Measurements from ENCODE around the gene NPAS3.

Gene NPAS3

DNA sequence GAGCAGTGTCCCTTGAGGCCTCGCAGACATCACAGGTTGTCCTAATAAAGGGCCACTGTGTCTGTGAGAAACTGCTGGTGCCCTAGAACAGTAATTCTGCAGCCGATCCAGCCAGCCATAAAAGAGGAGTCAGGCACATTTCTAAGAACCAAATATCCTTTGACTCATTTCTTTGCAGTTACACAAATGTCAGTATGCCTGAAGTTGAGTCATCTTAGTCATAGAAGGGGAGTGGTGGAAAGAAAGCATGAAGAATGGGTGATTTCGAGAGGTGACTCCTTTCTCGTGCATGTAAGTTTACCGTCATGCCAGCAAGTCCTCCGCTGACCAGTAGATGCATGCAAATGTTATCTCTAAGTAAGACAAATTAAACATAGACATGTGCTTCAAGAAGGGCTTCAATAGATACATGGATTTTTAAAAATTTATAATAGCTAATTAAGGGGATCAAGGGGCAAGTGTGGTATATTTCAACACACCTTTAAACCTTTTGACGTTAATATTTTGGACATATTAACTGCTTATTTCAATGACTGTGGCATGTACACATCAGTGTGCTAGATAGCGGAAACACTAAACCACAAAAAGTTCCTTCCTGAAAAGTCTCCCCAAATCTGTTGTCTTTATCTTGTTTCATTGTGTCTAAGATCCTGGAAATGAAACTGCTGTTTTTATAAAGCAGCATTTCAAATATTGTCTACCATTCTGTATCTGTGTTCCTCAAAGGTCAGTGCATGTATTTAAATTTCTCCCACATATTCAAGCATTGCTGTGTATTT lies 497.4 kb downstream of the NPAS3 start:
- Histone ChIP-seq H3K4me1 (ENCODE audit: control insufficient read depth, insufficient read depth, low read length) (no peaks in the 10 kb centered on the region), H3K4me3 (ENCODE audit: low read depth, low read length) (no peak overlapping the region), H3K9me3 (ENCODE audit: control insufficient read depth, insufficient read depth, low read depth, low read length) (no peaks in the 10 kb centered on the region), H3K27me3 (ENCODE audit: control insufficient read depth, insufficient read depth, low read length) (no peaks in the 10 kb centered on the region), H3K36me3 (ENCODE audit: control insufficient read depth, insufficient read depth, low read length) (no peaks in the 10 kb centered on the region), H3K9ac (ENCODE audit: low read length) (no peak overlapping the region), H3K27ac (ENCODE audit: low read depth, low read length) (no peak overlapping the region)

DNA sequence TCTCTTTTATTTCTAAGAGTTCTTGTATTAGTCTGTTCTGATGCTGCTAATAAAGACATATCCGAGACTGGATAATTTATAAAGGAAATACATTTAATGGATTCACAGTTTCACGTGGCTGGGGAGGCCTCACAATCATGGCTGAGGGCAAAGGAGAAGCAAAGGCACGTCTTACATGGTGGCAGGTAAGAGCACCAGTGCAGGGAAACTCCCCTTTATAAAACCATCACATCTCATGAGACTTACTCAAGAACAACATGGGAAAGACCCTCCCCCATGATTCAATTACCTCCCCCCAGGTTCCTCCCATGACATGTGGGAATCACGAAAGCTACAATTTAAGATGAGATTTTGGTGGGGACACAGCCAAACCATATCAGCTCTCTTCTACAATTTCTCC lies 503.0 kb downstream of the NPAS3 start:
- H3K9me3 ChIP-seq (ENCODE audit: control insufficient read depth, insufficient read depth, low read depth, low read length), result no peaks in the 10 kb centered on the region
- no peaks in the 10 kb centered on the region for H3K36me3 ChIP-seq (ENCODE audit: control insufficient read depth, insufficient read depth, low read length)
- no peak overlapping the region for H3K4me3 ChIP-seq (ENCODE audit: low read depth, low read length)

DNA sequence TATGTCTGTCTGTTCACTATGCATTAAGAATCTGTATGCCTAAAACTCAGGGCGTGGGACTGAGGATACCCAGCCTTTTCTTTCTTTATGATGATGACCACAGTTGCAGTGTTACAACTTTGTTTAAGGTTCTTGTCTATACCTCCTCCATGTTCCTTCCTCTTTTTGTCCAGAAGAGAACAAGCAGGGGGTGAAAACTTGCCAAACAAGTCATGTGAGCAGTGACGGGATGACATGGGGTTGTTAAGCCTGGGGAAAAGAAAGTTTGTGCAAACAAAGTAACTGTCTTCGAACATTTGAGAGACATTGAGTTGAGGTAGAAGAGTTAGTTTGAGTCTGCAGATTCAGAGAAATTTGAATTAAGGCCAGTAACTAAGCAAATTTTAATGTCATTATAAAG lies 505.5 kb downstream of the NPAS3 start:
- Histone ChIP-seq H3K36me3 (ENCODE audit: control insufficient read depth, insufficient read depth, low read length) (no peaks in the 10 kb centered on the region), H3K27ac (ENCODE audit: low read depth, low read length) (no peak overlapping the region), H3K4me1 (ENCODE audit: control insufficient read depth, insufficient read depth, low read length) (no peaks in the 10 kb centered on the region), H3K9ac (ENCODE audit: low read length) (no peak overlapping the region), H3K4me3 (ENCODE audit: low read depth, low read length) (no peak overlapping the region), H3K9me3 (ENCODE audit: control insufficient read depth, insufficient read depth, low read depth, low read length) (no peaks in the 10 kb centered on the region), H3K27me3 (ENCODE audit: control insufficient read depth, insufficient read depth, low read length) (no peaks in the 10 kb centered on the region)

More for the DNA sequence above, 503.0 kb downstream of the NPAS3 start:
- no peak overlapping the region for H3K27ac ChIP-seq (ENCODE audit: low read depth, low read length)
- H3K9ac ChIP-seq (ENCODE audit: low read length), result no peak overlapping the region
- no peaks in the 10 kb centered on the region for H3K27me3 ChIP-seq (ENCODE audit: control insufficient read depth, insufficient read depth, low read length)
- no peaks in the 10 kb centered on the region for H3K4me1 ChIP-seq (ENCODE audit: control insufficient read depth, insufficient read depth, low read length)

DNA sequence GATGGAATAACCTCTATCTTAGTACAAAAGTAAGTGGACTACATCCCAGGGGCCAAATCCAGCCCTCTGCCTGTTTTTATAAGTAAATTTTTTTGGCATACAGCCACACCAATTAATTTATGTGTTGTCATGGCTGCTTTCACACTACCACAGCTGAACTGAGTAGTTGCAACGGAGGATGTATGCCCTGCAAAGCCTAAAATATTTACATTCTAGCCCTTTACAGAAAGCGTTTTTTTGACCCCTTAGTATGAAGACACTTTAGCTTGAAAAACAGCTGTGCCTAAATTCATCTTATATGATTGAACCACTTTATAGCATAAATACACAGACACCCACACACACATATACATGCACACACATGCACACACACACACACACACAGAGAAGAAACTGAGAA lies 510.6 kb downstream of the NPAS3 start:
- Histone ChIP-seq H3K36me3 (ENCODE audit: control insufficient read depth, insufficient read depth, low read length) (no peaks in the 10 kb centered on the region), H3K9me3 (ENCODE audit: control insufficient read depth, insufficient read depth, low read depth, low read length) (no peaks in the 10 kb centered on the region), H3K4me3 (ENCODE audit: low read depth, low read length) (no peak overlapping the region), H3K27me3 (ENCODE audit: control insufficient read depth, insufficient read depth, low read length) (no peaks in the 10 kb centered on the region), H3K9ac (ENCODE audit: low read length) (no peak overlapping the region), H3K27ac (ENCODE audit: low read depth, low read length) (no peak overlapping the region), H3K4me1 (ENCODE audit: control insufficient read depth, insufficient read depth, low read length) (peaks cover 6% of the 10 kb centered on the region; the same call in 1 of the 2 replicates)

DNA sequence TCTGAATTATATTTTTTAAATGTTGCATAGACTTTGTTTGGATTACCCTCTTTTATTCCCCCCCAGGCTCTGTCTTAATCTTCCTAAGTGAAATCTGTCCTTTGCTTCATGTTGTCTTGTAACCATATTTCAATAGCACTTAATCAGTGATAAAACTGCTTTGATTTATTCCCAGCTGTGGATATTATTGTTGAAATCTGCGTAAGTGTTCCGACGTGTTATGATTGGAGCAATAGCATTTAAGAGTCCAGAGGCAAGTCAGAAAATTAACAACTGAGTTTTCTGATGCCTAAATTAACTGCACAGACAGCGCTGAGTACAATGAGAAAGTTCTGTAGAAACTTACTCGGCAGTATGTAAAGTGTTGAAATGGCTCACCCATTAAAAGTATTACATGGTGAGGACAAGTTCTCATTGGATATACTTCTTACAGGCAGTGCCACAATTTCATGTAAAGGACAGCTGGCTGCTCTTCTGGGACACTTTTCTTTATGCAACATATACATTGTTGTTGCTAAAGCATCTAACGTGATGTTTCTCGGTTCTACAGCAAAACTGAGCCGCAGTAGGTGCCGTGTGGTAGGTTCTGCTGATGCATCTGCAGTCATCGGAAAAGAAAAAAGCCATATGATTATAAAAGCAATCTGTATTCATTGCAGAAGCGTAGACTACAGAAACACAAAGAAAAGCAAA lies 511.2 kb downstream of the NPAS3 start:
- no peaks in the 10 kb centered on the region for H3K9me3 ChIP-seq (ENCODE audit: control insufficient read depth, insufficient read depth, low read depth, low read length)
- H3K4me1 ChIP-seq (ENCODE audit: control insufficient read depth, insufficient read depth, low read length), result peaks cover 8% of the 10 kb centered on the region; the same call in 1 of the 2 replicates
- no peaks in the 10 kb centered on the region for H3K27me3 ChIP-seq (ENCODE audit: control insufficient read depth, insufficient read depth, low read length)
- no peak overlapping the region for H3K4me3 ChIP-seq (ENCODE audit: low read depth, low read length)
- no peak overlapping the region for H3K27ac ChIP-seq (ENCODE audit: low read depth, low read length)
- no peaks in the 10 kb centered on the region for H3K36me3 ChIP-seq (ENCODE audit: control insufficient read depth, insufficient read depth, low read length)
- no peak overlapping the region for H3K9ac ChIP-seq (ENCODE audit: low read length)

DNA sequence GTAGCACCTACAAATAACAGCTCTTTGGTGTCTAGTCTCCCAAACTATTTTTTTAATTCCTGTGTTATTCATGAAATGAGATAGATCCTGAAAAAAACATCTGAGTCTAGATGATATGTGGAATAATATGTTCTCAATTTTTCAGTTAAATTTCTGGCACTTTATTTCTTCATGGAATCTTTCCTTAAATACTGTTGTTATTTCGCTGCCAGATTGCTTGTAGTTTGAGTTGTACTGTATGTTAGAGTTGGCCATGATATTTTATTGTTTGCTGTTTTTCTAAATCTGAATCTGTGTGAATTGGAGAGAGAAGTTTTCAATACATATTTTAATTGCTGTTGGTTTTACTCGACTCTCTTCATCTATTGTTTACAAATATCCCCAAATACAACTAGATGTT lies 511.7 kb downstream of the NPAS3 start:
- Histone ChIP-seq H3K36me3 (ENCODE audit: control insufficient read depth, insufficient read depth, low read length) (no peaks in the 10 kb centered on the region), H3K9ac (ENCODE audit: low read length) (no peak overlapping the region), H3K4me3 (ENCODE audit: low read depth, low read length) (no peak overlapping the region), H3K27me3 (ENCODE audit: control insufficient read depth, insufficient read depth, low read length) (no peaks in the 10 kb centered on the region), H3K27ac (ENCODE audit: low read depth, low read length) (no peak overlapping the region), H3K4me1 (ENCODE audit: control insufficient read depth, insufficient read depth, low read length) (peaks cover 12% of the 10 kb centered on the region), H3K9me3 (ENCODE audit: control insufficient read depth, insufficient read depth, low read depth, low read length) (no peaks in the 10 kb centered on the region)

DNA sequence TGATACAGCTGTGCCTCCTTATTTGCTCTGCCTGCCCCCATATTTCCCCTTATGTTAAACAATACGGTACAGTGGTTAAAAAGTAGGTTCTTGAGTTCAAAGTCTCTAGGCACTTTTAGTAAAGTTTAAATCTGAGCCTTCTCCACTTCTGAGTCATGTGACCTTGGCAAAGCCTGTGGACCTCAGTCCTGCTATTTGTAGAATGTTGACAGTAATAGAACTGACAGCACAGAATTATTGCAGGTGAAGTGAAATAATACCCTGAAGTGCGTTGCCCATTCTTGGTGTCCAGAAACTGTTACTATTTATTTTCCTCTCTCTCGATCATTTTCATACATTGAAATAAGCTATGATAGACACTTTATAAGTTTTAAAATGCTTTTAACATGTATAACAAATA lies 512.5 kb downstream of the NPAS3 start:
- H3K4me1 ChIP-seq (ENCODE audit: control insufficient read depth, insufficient read depth, low read length), result peaks cover 17% of the 10 kb centered on the region
- no peaks in the 10 kb centered on the region for H3K27me3 ChIP-seq (ENCODE audit: control insufficient read depth, insufficient read depth, low read length)
- H3K9ac ChIP-seq (ENCODE audit: low read length), result no peak overlapping the region
- no peaks in the 10 kb centered on the region for H3K9me3 ChIP-seq (ENCODE audit: control insufficient read depth, insufficient read depth, low read depth, low read length)
- no peak overlapping the region for H3K4me3 ChIP-seq (ENCODE audit: low read depth, low read length)
- no peaks in the 10 kb centered on the region for H3K36me3 ChIP-seq (ENCODE audit: control insufficient read depth, insufficient read depth, low read length)
- no peak overlapping the region for H3K27ac ChIP-seq (ENCODE audit: low read depth, low read length)

DNA sequence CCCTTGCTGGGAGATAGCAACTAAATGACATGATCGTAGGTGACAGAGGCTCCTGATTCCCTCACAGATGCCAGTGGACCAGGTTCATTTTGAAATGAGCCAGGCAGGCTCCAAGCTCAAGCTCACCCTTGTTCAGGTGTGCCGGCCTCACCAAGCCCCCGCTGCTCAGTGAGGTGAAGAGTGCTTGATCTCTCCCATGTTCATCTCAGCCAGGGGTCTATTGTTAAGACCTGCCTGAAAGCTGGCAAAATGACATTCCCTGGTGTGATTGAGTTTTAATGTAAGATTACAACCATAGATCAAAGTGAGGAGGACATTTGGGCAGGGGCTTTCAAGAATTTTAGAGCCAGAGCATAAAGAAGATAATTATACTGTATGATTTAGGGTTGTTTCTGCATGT lies 514.3 kb downstream of the NPAS3 start:
- Histone ChIP-seq H3K36me3 (ENCODE audit: control insufficient read depth, insufficient read depth, low read length) (no peaks in the 10 kb centered on the region), H3K4me1 (ENCODE audit: control insufficient read depth, insufficient read depth, low read length) (peaks cover 17% of the 10 kb centered on the region), H3K9me3 (ENCODE audit: control insufficient read depth, insufficient read depth, low read depth, low read length) (no peaks in the 10 kb centered on the region), H3K4me3 (ENCODE audit: low read depth, low read length) (no peak overlapping the region), H3K27ac (ENCODE audit: low read depth, low read length) (no peak overlapping the region), H3K27me3 (ENCODE audit: control insufficient read depth, insufficient read depth, low read length) (no peaks in the 10 kb centered on the region), H3K9ac (ENCODE audit: low read length) (no peak overlapping the region)

DNA sequence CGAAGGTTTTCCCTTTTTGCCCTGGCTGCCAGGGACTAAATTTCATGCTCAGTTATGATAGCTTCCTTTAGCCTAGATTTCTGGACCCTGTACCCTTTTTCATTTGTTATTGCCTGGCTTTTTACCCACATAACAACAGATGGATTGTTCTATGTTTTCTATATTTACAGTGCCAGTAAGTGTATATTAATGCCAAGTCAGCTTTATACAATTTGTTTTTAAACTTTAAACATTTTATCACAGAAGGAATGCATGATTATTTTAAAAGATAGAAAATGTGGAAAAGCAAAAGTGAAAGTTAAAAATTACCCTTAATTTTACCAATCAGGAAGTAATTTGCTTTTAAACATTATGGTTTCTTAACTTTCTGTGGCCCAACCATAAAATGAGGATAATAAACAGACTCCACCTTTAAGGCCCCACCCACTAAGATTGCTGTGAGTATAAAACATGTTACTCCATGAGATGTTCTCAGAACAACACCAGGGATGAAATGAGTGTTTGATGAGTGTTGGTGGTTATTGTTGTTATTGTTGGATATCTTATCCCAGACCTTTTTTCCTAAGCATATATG lies 515.4 kb downstream of the NPAS3 start:
- no peaks in the 10 kb centered on the region for H3K9me3 ChIP-seq (ENCODE audit: control insufficient read depth, insufficient read depth, low read depth, low read length)
- no peak overlapping the region for H3K27ac ChIP-seq (ENCODE audit: low read depth, low read length)
- no peak overlapping the region for H3K4me3 ChIP-seq (ENCODE audit: low read depth, low read length)
- H3K9ac ChIP-seq (ENCODE audit: low read length), result no peak overlapping the region
- H3K4me1 ChIP-seq (ENCODE audit: control insufficient read depth, insufficient read depth, low read length), result peaks cover 17% of the 10 kb centered on the region
- H3K36me3 ChIP-seq (ENCODE audit: control insufficient read depth, insufficient read depth, low read length), result no peaks in the 10 kb centered on the region
- no peaks in the 10 kb centered on the region for H3K27me3 ChIP-seq (ENCODE audit: control insufficient read depth, insufficient read depth, low read length)

DNA sequence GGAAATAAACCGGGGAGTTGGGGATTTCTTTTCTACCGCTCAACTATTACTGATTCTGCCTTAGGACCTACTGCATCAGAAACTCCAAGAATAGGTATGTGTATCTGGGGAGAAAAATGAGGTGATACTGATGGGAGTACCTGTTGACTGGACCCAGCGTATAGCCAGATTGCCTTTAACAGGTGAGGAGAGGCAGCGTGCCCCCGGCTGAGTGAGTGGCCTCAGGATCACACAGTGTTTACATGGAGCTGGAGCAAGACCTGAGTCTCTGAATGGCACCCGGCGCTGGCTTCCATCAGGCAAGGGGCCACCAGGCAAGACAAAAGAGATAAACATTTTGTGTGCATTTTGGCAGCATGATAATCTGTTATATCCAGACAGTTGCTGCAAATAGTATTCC lies 516.0 kb downstream of the NPAS3 start:
- no peak overlapping the region for H3K4me3 ChIP-seq (ENCODE audit: low read depth, low read length)
- H3K9me3 ChIP-seq (ENCODE audit: control insufficient read depth, insufficient read depth, low read depth, low read length), result no peaks in the 10 kb centered on the region
- H3K27me3 ChIP-seq (ENCODE audit: control insufficient read depth, insufficient read depth, low read length), result no peaks in the 10 kb centered on the region
- no peak overlapping the region for H3K9ac ChIP-seq (ENCODE audit: low read length)
- H3K36me3 ChIP-seq (ENCODE audit: control insufficient read depth, insufficient read depth, low read length), result no peaks in the 10 kb centered on the region
- H3K4me1 ChIP-seq (ENCODE audit: control insufficient read depth, insufficient read depth, low read length), result peaks cover 17% of the 10 kb centered on the region
- no peak overlapping the region for H3K27ac ChIP-seq (ENCODE audit: low read depth, low read length)

DNA sequence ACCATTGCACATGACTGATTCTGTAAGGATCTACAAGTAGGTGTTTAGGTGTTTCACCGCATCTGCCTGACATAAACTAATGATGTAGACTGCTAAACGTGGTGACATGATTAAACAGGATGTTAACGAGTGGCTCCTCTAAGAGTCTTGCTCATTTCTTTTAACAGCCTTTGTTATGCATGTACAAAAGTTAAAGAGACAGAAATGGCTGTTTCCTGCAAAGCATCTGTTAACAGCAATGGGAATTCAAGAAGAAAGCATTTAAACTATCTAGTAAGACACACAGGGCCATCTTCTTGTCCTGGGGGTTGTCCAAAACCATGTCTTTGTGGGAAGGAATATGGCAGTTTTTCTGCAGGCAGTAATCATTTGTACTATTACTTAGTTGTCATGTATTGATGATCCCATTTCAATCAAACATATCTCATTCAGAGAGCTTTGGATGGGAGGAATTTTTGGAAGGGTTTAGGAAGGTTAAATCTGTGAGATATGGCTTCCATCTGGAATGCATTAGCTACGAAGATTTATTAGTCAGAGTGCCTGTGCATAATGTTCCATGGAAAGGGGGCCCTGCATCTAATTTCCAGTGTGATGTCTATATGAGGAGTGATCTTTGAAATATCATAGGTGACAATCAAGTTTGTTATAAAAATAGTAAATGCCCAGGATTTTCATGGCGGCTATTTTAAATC lies 517.1 kb downstream of the NPAS3 start:
- Histone ChIP-seq H3K9me3 (ENCODE audit: control insufficient read depth, insufficient read depth, low read depth, low read length) (no peaks in the 10 kb centered on the region), H3K27ac (ENCODE audit: low read depth, low read length) (no peak overlapping the region), H3K9ac (ENCODE audit: low read length) (no peak overlapping the region), H3K27me3 (ENCODE audit: control insufficient read depth, insufficient read depth, low read length) (no peaks in the 10 kb centered on the region), H3K4me3 (ENCODE audit: low read depth, low read length) (no peak overlapping the region), H3K36me3 (ENCODE audit: control insufficient read depth, insufficient read depth, low read length) (no peaks in the 10 kb centered on the region), H3K4me1 (ENCODE audit: control insufficient read depth, insufficient read depth, low read length) (peaks cover 17% of the 10 kb centered on the region)

Measured in HUES6 (cell line).